Liver (tissue), 3 donors: ENCODE results near the gene TTC33.

Experiments
- GABPA ChIP-seq, 2 donors: IDR thresholded peaks in 1 of 2; conservative IDR thresholded peaks in 1 of 2; 2 replicates each; pipeline ENCODE4 v1.6.1; 2016; ENCODE audit warnings: antibody characterized with exemption in 2 of 2, mild to moderate bottlenecking in 1 of 2, moderate library complexity in 1 of 2
- HNF4A ChIP-seq, 2 donors: conservative IDR thresholded peaks; 2 replicates each; pipeline ENCODE4 v1.6.1; 2016; ENCODE audit warnings: antibody characterized with exemption in 2 of 2, mild to moderate bottlenecking in 2 of 2
- TF ChIP-seq, protein P1 (sequence below): fragments of 150-350 bp; IDR thresholded peaks from 2 replicates; pipeline ENCODE4 v1.5.1; 2017; ENCODE audit warnings: improper control_type of control experiment, low read depth, low read length; ENCODE audit not compliant: missing input control
- TF ChIP-seq, protein P2 (sequence below): IDR thresholded peaks from 2 replicates; pipeline ENCODE4 v1.6.1; 2016; ENCODE audit warnings: antibody characterized with exemption
- TF ChIP-seq, protein P3 (sequence below): IDR thresholded peaks from 2 replicates; pipeline ENCODE4 v1.6.1; 2016; ENCODE audit warnings: antibody characterized with exemption, mild to moderate bottlenecking
- TF ChIP-seq, protein P4 (sequence below): IDR thresholded peaks from 2 replicates; pipeline ENCODE4 v1.6.1; 2016; ENCODE audit warnings: antibody characterized with exemption
- donor health status: healthy.
- donor health status: healthy.

DNA sequence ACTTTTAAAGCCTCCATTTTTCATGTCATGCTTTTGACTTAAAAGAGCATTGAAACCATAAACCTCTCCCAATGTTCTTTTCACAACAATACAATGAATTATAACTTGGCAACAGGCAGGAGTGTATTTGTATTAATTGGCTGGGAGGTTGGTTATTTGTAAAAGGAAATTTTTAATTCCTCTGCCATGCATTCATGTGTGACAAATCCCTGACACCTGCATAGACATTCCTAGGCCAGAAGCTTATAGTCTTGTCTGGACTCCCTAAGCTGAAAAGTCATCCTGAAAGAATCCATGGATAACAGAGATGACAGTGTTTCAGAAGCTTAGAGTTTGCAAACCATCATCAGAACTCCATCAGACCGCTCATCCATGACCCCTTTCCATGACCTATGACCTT is 152.4 kb downstream of the TTC33 start:
- TF ChIP-seq, protein P1, sequence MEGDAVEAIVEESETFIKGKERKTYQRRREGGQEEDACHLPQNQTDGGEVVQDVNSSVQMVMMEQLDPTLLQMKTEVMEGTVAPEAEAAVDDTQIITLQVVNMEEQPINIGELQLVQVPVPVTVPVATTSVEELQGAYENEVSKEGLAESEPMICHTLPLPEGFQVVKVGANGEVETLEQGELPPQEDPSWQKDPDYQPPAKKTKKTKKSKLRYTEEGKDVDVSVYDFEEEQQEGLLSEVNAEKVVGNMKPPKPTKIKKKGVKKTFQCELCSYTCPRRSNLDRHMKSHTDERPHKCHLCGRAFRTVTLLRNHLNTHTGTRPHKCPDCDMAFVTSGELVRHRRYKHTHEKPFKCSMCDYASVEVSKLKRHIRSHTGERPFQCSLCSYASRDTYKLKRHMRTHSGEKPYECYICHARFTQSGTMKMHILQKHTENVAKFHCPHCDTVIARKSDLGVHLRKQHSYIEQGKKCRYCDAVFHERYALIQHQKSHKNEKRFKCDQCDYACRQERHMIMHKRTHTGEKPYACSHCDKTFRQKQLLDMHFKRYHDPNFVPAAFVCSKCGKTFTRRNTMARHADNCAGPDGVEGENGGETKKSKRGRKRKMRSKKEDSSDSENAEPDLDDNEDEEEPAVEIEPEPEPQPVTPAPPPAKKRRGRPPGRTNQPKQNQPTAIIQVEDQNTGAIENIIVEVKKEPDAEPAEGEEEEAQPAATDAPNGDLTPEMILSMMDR: no peak
- TF ChIP-seq, protein P2, sequence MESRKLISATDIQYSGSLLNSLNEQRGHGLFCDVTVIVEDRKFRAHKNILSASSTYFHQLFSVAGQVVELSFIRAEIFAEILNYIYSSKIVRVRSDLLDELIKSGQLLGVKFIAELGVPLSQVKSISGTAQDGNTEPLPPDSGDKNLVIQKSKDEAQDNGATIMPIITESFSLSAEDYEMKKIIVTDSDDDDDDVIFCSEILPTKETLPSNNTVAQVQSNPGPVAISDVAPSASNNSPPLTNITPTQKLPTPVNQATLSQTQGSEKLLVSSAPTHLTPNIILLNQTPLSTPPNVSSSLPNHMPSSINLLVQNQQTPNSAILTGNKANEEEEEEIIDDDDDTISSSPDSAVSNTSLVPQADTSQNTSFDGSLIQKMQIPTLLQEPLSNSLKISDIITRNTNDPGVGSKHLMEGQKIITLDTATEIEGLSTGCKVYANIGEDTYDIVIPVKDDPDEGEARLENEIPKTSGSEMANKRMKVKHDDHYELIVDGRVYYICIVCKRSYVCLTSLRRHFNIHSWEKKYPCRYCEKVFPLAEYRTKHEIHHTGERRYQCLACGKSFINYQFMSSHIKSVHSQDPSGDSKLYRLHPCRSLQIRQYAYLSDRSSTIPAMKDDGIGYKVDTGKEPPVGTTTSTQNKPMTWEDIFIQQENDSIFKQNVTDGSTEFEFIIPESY: no peak
- TF ChIP-seq GABPA (IDR thresholded peaks at IDR 0.05 in 1 of 2, conservative IDR thresholded peaks at IDR 0.05 in 1 of 2) (no peak), HNF4A (conservative IDR thresholded peaks at IDR 0.05) (no peak)
- TF ChIP-seq, protein P3, sequence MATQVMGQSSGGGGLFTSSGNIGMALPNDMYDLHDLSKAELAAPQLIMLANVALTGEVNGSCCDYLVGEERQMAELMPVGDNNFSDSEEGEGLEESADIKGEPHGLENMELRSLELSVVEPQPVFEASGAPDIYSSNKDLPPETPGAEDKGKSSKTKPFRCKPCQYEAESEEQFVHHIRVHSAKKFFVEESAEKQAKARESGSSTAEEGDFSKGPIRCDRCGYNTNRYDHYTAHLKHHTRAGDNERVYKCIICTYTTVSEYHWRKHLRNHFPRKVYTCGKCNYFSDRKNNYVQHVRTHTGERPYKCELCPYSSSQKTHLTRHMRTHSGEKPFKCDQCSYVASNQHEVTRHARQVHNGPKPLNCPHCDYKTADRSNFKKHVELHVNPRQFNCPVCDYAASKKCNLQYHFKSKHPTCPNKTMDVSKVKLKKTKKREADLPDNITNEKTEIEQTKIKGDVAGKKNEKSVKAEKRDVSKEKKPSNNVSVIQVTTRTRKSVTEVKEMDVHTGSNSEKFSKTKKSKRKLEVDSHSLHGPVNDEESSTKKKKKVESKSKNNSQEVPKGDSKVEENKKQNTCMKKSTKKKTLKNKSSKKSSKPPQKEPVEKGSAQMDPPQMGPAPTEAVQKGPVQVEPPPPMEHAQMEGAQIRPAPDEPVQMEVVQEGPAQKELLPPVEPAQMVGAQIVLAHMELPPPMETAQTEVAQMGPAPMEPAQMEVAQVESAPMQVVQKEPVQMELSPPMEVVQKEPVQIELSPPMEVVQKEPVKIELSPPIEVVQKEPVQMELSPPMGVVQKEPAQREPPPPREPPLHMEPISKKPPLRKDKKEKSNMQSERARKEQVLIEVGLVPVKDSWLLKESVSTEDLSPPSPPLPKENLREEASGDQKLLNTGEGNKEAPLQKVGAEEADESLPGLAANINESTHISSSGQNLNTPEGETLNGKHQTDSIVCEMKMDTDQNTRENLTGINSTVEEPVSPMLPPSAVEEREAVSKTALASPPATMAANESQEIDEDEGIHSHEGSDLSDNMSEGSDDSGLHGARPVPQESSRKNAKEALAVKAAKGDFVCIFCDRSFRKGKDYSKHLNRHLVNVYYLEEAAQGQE: no peak
- TF ChIP-seq, protein P4, sequence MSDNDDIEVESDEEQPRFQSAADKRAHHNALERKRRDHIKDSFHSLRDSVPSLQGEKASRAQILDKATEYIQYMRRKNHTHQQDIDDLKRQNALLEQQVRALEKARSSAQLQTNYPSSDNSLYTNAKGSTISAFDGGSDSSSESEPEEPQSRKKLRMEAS: no peak
